HG03571 (cell line): ENCODE data around the gene CLTB.

ENCODE experiments used
- ATAC-seq: cut with Tn5 transposase; IDR thresholded peaks from one replicate; pipeline ENCODE4 v1.9.1; 2021; ENCODE audit not compliant: unreplicated experiment

The CLTB gene

DNA sequence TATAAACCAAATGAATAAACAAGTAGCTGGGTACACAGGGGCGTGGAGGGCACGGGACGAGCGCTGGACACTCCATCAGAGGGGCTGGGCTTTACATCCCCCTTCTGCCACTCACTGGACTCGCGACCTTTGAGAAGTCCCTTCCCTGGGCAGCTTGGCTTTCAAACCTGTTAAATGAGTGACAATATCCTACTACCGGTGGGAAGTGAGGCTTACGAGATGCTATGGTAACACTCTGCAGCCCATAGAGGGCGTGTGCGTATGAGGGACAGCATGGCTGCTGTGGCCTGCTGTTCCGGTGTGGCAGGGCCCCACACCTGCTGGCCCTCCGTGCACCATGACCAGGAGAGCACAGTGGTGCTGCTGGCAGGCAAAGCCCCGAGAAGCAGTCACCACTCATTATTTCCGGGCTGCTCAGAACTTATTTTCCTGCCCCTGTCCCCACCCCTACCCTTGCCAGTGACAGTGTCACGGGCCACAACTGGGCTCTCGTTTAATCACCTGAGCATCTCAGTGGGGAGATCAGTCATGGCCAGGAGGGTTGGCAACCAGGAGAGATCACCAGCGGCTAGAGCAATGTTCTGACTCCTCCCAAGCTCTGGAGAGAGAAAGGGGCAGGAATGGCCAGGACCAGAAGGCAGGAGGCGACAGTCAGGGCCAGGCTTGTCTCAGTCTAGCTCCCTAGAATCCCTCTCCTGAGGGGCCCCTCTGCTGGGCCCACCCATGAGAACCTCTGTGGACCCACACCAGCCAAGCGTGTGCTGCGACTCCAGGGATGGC is 10.5 kb downstream of the CLTB start:
- ATAC-seq: no peak

DNA sequence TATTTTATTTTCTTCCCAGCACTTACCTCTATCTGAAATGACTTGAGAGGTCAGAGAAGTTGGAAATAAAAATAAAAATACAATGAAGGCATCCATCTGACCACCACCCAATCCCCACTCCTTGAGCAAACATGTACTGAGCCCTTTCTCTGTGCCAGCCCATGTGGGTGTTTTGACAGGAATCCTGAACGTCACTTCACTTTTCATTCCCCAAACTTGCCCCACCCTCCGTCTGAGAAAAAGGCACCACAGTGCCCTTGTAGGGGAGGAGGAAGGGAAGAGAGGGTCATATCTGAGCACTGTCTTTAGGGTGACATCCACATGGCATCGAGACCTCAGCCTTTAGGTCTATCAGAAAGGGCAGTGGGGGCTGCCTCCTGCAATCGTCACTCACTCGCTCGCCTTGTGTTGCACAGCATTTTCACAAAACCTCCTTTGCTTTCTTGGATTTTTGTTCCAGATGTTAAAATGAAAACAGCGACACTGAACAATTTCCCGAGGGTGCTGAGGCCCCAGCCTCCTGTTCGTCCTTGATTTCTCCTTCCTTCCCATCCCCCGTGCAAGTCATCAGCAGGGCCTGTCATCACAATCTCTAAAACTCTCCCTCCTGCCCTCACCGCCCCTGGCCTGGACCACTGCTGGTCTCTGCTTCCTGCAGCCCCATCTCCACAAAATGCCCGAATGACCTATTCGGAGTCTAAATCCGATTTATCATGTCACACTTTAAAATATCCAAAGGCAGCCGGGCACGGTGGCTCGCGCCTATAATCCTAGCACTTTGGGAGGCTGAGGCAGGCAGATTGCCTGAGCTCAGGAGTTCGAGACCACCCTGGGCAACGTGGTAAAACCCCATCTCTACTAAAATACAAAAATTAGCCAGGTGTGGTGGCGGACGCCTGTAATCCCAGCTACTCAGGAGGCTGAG is 14.8 kb downstream of the CLTB start:
- ATAC-seq: no peak

DNA sequence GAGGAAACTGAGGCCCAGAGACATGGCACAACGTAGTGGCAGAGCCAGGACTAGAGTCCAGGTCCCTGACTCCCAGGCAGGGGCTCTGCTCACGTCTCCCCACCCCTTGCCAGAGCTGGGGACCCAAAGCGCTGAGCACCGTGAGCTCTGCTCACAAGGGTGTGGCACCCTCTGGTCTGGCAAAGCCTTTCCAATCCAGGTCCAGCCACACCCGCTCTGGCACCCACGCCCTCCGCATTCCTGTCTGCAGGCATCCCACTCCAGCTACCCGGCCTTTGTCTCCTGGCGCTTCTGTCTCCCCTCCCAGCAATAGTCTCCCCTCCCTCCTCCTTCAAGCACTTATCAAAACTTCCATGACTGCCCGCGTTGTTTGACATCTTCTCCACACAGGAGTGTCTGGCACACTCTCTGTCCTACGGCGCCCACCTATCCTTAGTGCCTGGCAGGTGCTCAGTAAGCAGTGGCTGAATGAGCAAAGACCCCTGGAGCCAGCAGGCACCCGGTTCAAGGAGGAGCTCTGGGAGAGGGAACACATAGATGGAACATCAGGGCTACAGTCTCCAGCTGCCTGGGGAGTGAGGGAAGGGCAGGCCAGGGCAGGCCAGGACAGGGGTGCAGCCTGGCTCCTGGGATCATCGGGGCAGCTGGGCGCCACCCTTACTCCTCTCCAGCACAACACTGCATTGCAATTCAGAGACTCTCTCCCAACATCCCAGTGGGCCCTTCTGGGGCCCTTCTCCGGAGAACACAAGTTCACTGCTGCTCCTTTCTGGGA is 15.8 kb downstream of the CLTB start:
- ATAC-seq: no peak

DNA sequence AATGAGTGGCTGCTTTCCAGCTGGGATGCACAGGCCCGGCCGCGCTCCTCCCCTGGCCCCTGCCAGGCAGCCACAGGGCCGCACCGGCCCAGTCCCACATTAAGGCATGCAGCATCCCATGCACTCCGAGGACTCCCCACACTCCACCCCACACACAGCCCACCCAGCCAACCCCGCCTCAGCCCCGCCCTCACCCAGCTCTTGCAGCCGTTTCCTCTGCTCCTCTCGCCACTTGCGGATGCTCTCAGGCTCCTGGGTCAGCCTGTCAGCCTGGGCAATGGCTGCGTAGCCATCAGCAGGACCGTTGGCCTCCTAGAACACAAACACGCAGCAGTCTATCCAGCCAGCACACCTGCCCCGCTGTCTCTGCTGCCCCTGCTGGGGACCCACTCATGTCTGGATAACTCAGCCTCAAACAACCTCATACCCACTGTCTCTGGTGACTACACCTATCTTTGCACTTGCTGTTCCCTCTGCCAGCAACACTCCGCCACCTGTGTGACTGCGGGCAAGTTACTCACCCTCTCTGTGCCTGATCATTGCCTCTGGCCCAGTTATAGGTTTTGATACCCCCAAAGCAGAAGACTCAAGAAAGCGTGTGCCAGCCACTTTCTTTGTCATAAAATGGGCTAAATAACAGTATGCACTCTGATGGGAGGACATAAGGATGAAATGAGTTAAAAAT is 18.5 kb downstream of the CLTB start:
- ATAC-seq: no peak

DNA sequence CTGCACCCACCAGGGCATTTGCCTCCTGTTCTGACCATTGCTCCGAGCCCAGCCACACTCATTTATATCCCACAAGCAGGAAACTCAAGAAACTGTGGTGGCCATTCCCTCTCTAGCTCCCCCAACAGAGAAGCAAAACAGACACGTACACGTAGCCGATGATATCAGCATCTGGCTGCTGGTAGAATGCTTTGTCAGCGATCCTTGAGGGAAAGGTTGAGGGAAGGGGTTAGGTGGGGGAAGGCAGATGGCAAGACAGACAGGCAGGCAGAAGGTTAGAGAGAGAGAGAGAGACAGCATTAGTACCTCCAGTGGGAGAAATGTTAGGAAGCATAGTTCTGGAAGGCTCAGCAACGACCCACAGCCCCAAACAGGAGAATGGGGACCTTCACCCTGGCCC is 20.0 kb downstream of the CLTB start:
- no peak for ATAC-seq

DNA sequence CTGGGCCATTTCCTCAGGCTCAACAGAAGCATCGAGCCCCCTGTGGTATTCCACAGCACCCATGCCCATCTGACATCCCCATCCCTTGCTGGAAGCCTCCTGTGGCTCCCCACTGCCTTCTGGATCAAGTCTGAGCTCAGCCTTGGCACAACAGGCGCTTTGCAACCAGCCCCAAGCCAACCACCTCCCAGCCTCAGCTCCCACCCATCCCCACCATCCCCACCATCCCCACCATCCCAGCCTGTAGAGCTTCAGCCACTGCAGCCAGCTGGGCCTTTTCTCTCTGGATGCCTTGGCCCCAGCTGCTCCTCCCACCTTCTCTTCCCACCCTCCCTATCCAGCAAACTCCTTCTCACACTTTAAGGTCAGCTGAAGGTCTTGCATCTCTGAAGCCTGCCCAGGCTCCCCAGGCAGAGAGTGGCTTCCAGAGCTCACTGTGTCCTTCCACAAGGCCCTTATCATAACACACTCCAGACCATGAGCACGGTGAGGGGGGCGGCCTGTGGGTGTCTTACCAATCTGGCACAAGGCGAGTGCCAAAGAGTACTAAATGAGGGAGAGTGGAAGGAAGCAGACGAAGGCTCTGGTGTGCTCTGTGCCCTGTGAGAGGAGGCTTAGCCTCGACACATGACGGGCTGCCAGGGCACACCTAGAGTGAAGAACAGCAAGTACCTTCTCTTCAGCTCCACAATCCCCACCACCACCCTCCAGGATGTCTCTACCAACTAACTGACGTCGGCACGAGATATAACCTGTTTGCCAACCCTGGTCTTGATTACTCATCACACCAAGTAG is 21.3 kb downstream of the CLTB start:
- ATAC-seq: no peak

DNA sequence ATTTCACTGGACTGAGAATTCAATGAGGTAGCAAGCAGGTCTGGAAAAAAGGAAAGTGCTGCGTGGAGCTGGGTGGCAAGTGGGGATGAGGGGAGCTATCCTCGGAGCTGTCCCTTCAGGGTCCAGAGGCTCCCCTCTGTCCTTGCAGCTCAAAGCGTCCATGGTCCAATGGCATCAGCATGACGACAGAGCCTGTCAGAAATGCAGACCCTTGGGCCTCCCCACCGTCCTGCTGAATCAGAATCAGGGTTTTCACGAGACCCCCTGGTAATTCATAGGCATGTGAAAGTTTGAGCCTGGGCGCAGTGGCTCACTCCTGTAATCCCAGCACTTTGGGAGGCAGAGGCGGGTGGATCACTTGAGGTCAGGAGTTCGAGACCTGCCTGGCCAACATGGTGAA is 22.2 kb downstream of the CLTB start:
- no peak for ATAC-seq

DNA sequence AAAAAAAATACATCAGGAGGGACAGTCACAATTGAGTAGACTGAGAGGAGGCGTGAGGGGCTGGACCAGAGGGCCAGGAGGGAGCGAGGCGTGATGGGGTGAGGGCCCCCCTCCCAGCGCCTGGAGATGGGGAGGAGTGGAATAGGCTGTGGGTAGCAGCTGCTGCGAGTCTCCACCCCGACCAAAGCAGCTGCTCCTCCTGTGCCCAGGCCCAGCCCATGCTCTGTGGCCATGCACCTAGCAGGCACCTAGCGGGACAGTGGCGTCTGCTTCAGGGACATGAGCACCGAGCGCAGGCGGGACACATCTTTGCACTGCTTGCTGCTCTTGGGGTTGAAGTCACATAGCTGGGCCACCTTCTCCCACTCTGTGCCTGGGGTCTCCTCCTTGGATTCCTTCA is 23.8 kb downstream of the CLTB start:
- no peak for ATAC-seq

DNA sequence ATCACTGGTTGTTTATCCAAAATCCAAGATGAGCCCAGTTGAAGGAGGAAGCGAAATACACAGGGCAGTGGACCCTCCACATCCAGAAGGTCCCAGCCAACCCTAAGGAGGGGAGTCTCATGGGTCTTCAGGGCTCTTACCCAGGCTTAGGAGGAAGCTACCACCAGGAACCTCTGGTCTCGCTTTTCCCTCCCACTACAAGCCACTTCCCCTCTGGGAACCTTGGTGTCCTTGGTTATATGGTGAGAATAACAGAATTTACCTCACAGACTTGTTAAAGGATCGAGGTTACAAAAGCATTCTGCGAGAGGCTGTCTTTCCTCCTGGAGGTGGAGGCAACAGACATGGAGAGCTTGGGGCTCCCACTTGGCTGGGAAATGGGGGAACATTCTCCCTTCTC is 24.3 kb downstream of the CLTB start:
- ATAC-seq: no peak

DNA sequence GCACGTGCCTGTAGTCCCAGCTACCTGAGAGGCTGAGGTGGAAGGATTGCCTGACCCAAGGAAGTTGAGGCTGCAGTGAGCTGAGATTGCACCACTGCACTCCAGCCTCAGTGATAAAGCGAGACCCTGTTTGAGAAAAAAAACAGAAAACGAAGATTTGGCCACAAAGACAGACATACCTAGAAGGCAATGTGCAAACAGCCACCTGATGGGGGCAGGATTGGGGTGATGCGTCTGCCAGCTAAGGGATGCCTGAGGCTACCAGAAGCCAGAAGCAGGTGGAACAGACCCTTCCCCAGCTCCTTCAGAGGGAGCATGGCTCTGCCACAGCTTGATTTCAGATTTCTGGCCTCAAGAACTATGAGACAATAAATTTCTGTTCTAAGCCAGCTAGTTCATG is 24.9 kb downstream of the CLTB start:
- ATAC-seq: no peak

DNA sequence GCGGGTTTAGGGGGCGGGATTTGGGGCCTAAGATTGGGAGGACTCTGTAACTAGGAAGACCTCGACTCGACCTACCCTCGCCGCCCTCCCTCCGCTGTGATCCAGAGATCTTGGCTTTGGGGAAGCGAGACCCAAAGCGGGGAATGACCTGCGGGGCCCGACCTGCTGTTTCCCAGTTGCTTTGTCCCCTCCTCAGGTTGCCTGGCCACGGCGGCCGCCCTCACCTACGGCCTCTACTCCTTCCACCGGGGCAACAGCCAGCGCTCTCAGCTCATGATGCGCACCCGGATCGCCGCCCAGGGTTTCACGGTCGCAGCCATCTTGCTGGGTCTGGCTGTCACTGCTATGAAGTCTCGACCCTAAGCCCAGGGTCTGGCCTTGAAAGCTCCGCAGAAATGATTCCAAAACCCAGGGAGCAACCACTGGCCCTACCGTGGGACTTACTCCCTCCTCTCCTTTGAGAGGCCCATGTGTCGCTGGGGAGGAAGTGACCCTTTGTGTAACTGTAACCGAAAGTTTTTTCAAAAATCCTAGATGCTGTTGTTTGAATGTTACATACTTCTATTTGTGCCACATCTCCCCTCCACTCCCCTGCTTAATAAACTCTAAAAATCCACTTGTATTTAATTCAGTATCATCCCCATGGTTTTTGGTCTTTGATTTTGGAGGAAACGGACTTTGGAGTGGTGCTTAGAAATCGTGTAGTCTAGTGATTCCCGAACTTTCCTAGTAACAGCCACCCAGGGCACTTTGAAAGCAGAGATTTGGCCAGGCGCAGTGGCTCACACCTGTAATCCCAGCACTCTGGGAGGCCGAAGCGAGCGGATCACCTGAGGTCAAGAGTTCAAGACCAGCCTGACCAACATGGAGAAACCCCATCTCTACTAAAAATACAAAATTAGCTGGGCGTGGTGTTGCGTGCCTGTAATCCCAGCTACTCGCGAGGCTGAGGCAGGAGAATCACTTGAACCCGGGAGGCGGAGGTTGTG is 26.9 kb downstream of the CLTB start:
- ATAC-seq: peak; percentile 25

DNA sequence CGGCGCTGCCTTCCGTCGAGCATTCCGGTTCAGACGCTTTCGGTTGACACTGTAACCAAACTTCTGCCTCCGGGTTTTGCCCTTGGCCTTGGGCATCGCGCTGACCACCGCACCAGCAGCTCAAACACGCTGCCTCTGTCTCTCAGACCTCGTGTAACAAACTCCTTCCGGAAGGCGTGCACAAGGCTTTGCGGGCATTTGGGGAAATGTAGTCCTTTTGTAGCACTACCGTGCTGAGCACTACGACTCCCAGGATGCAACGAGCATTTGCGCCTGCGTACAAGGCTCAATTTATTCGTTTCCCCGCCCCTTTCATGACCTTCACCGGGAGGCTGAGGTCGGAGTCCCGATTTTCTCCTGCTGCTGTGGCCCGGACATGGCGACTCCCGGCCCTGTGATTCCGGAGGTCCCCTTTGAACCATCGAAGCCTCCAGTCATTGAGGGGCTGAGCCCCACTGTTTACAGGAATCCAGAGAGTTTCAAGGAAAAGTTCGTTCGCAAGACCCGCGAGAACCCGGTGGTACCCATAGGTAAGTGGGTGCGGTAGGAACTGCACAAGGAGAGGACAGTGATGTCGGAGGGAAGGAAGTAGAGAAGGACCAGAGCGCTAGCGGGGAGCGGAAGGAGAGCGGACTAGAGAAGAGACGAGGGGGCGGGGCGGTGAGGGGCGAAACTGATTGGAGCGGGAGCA is 27.8 kb downstream of the CLTB start, which contains the start of the genes HIGD2A and NOP16:
Gene HIGD2A, plus strand, starts transcription at position 308 of the 691 bp plus-strand sequence. Its CDS starts 69 bp downstream, at position 377.
Gene NOP16, minus strand, starts transcription at position 155 of the 691 bp plus-strand sequence. Its CDS starts 59 bp downstream, at position 96.
- peak; percentile 88 for ATAC-seq

DNA sequence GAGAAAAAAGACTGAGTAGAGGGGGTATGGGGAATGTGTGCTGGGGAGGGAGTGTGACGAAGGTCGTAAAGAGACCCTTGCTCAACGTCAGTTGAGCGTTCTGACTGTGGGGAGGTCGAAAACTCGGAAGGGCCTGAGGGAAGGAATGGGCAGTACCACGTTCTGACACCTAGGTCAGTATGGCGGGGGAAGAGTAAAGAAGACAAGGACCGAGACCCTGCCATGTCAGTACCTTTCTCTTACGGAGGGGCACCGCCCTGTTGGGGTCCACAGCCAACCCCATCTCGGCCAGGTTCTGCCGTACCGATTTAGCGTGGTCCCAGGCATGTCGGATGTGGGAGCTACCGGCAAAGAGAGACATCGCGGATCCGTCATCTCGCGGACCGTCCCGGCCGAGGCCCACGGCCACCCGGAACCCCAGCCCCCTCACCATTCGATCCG is 28.3 kb downstream of the CLTB start:
- ATAC-seq: peak; percentile 0

DNA sequence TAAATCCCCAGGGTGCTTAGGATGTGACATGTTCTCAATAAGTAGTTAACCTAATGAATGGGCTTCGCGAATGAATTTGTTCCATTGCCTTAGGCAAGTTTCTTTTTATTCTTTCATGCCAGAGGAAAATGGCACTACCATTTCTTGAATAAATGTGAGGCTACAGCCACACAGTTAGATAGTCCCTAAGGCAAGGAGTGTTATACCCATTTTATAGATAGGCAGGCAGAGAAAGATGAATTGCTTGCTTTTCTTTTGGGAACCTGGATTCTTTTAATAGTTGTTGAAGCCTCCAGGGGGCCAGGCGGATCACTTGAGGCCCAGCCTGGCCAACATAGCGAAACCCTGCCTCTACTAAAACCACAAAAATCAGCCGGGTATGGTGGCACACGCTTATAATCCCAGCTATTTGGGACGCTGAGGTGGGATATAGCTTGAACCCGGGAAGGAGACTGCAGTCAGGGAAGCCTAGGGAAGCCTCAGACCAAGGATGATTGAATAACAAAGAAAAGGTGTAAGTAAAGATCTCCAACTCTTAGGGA is 28.9 kb downstream of the CLTB start:
- no peak for ATAC-seq

DNA sequence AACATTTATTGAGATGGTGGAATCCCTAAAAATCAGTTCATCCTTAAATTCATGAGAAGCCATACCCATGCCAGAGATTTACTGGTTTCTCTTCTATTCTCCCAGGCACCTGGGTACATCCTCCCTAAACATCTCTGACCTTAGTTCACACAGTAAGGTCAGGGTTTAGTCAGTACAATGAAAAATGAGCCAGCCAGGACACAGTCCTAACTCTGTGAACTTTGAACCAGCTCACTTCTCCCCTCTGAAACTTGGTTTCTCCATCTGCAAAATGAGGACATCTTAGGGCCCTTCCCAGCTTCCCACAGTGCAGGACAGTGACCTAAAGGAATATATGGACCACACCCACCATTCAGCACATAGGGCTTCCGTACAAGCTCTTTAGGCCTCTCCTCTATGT is 29.8 kb downstream of the CLTB start:
- ATAC-seq: no peak

DNA sequence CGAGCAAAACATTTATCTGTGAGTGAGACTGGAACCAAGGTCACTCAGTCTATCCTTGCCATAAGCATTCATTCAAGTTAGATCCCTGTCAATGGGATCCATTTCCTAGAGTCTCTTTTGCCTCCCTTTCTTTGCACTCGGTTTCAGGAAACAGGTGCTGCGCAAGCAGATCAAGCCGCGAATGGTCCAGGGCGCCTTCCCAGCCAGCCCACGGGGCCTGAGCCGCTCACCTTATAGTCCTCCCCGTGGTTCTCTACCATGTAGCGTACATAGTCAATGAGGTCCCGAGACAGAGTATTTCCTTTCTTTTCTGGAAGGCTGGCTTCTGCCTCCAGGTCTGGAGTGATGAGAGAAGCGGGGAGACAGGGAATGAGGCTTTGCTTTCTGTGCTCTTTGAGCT is 31.3 kb downstream of the CLTB start:
- no peak for ATAC-seq

DNA sequence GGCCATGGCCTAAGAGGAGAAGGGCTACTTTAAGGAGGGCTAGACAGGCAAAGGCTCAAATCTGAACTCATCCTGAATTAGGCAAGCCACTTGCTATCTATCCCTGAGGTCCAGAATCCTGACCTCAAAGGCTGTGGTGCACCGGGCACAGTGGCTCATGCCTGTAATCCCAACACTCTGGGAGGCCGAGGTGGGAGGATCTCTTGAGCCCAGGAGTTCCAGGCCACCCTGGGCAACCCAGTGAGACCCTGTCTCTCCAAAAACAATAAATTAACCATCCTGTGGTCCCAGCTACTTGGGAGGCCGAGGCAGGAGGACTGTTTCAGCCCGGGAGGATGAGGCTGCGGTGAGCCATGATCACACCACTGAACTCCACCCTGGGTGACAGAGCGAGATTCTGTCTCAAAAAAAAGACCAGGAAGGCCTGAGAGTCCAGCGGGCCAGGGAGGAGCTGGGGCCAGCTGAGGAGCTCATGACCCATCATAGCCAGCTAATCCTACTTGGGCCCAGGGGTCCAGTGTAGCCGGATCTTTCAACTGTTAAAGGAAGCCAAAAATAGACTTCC is 31.9 kb downstream of the CLTB start:
- ATAC-seq: no peak
